SU-DHL-6 (cell line): ENCODE results near the gene SPEF1.

Source experiments
- H2AFZ ChIP-seq: fragments of 200-600 bp; sonication (generic); 2 replicates; pipeline ENCODE4 v1.6.1; 2014; ENCODE audit warnings: low read depth, mild to moderate bottlenecking, moderate library complexity, mixed read lengths, antibody characterized with exemption, low read length; ENCODE audit not compliant: severe bottlenecking
- H3F3A ChIP-seq: fragments of 200-600 bp; shearing (Covaris generic); 2 replicates; pipeline ENCODE4 v1.6.0; 2016; ENCODE audit warnings: antibody characterized with exemption, mild to moderate bottlenecking; ENCODE audit not compliant: insufficient read depth
- H3K27ac ChIP-seq: fragments of 200-600 bp; sonication (generic); 2 replicates; pipeline ENCODE4 v1.5.1; 2016; ENCODE audit warnings: low read depth, mild to moderate bottlenecking, low read length, moderate library complexity, mixed read lengths
- H3K27me3 ChIP-seq: fragments of 200-600 bp; sonication (generic), shearing (Covaris generic); 2 replicates; pipeline ENCODE4 v1.6.0; 2014; ENCODE audit warnings: mild to moderate bottlenecking, low read length
- H3K36me3 ChIP-seq: fragments of 200-600 bp; sonication (generic); 2 replicates; pipeline ENCODE4 v1.6.1; 2014; ENCODE audit warnings: mild to moderate bottlenecking, low read length, mixed read lengths
- H3K4me2 ChIP-seq: fragments of 300-600, 200-600 bp; shearing (Covaris generic), sonication (generic); 2 replicates; pipeline ENCODE4 v1.6.0; 2014; ENCODE audit warnings: low read length, low read depth, mild to moderate bottlenecking; ENCODE audit not compliant: poor library complexity, severe bottlenecking
- H3K4me3 ChIP-seq: fragments of 200-600 bp; sonication (generic); 2 replicates; pipeline ENCODE4 v1.5.1; 2014; ENCODE audit warnings: antibody characterized with exemption, low read length, mild to moderate bottlenecking, mixed read lengths; ENCODE audit not compliant: insufficient read depth, poor library complexity, severe bottlenecking
- H3K79me2 ChIP-seq: fragments of 200-600 bp; sonication (generic); 2 replicates; pipeline ENCODE4 v1.6.1; 2014; ENCODE audit warnings: mild to moderate bottlenecking, low read length, moderate library complexity; ENCODE audit not compliant: insufficient read depth
- H3K9ac ChIP-seq: fragments of 200-600 bp; sonication (generic); 2 replicates; pipeline ENCODE4 v1.7.0; 2014; ENCODE audit warnings: mild to moderate bottlenecking, low read length
- H3K9me2 ChIP-seq: fragments of 200-600 bp; sonication (generic); replicated peaks from 2 replicates; pipeline ENCODE4 v1.6.1; 2014; ENCODE audit warnings: low read length; ENCODE audit not compliant: insufficient read depth
- H3K9me3 ChIP-seq: fragments of 200-600 bp; sonication (generic); 2 replicates; pipeline ENCODE4 v1.6.1; 2014; ENCODE audit warnings: low read length, mixed read lengths; ENCODE audit not compliant: insufficient read depth
- H4K20me1 ChIP-seq: fragments of 200-600 bp; sonication (generic); 2 replicates; pipeline ENCODE4 v1.6.1; 2014; ENCODE audit warnings: low read depth, mild to moderate bottlenecking, antibody characterized with exemption, low read length, moderate library complexity, mixed read lengths
- CTCF ChIP-seq: fragments of 200-600 bp; sonication (generic); IDR thresholded peaks from one replicate; pipeline ENCODE4 v1.5.1; 2017; ENCODE audit warnings: antibody characterized with exemption, mild to moderate bottlenecking, low read length, moderate library complexity; ENCODE audit not compliant: insufficient read depth, poor library complexity, severe bottlenecking
- EZH2phosphoT487 ChIP-seq: fragments of 200-600 bp; sonication (generic), shearing (Covaris generic); conservative IDR thresholded peaks from 2 replicates; pipeline ENCODE4 v1.6.1; 2018; ENCODE audit warnings: mild to moderate bottlenecking, antibody characterized with exemption, low read length, moderate library complexity, mixed read lengths

SPEF1 gene

GRCh38 chr20:3802524-3803239 lies 21.4 kb upstream of the SPEF1 start:
- H3K79me2 ChIP-seq: no peaks in the 10 kb centered on the region; the same call in 1 of the 2 replicates
- no peaks in the 10 kb centered on the region for H3K9me2 ChIP-seq
- H3K27me3 ChIP-seq: no peaks in the 10 kb centered on the region
- no peak overlapping the region for H2AFZ ChIP-seq
- TF ChIP-seq EZH2phosphoT487 (no peak), CTCF (no peak)
- peaks cover 7% of the 10 kb centered on the region; the same call in 1 of the 2 replicates for H3F3A ChIP-seq
- no peaks in the 10 kb centered on the region for H3K9me3 ChIP-seq
- H3K4me2 ChIP-seq: no peak overlapping the region
- no peak overlapping the region for H3K4me3 ChIP-seq
- no peaks in the 10 kb centered on the region for H3K36me3 ChIP-seq
- no peaks in the 10 kb centered on the region for H4K20me1 ChIP-seq
- H3K9ac ChIP-seq: no peak overlapping the region
- no peak overlapping the region for H3K27ac ChIP-seq

GRCh38 chr20:3801846-3802245 lies 20.6 kb upstream of the SPEF1 start:
- Histone ChIP-seq H3K4me3 (no peak overlapping the region), H3K9ac (no peak overlapping the region), H3K9me2 (no peaks in the 10 kb centered on the region), H4K20me1 (no peaks in the 10 kb centered on the region), H3K36me3 (no peaks in the 10 kb centered on the region), H3K27me3 (no peaks in the 10 kb centered on the region), H3K4me2 (no peak overlapping the region), H3K79me2 (peaks cover 7% of the 10 kb centered on the region), H3F3A (peaks cover 2% of the 10 kb centered on the region; the same call in 1 of the 2 replicates), H3K27ac (no peak overlapping the region), H2AFZ (no peak overlapping the region), H3K9me3 (no peaks in the 10 kb centered on the region)
- TF ChIP-seq CTCF (no peak), EZH2phosphoT487 (no peak)

GRCh38 chr20:3801299-3801698 lies 20.1 kb upstream of the SPEF1 start:
- H3K27me3 ChIP-seq: no peaks in the 10 kb centered on the region
- H3K27ac ChIP-seq: no peak overlapping the region
- no peaks in the 10 kb centered on the region for H4K20me1 ChIP-seq
- no peak overlapping the region for H3K4me2 ChIP-seq
- H3K79me2 ChIP-seq: peaks cover 12% of the 10 kb centered on the region
- TF ChIP-seq CTCF (no peak), EZH2phosphoT487 (no peak)
- no peak overlapping the region for H2AFZ ChIP-seq
- H3K9ac ChIP-seq: no peak overlapping the region
- no peaks in the 10 kb centered on the region for H3K9me3 ChIP-seq
- H3F3A ChIP-seq: no peaks in the 10 kb centered on the region
- H3K4me3 ChIP-seq: no peak overlapping the region
- no peaks in the 10 kb centered on the region for H3K9me2 ChIP-seq
- H3K36me3 ChIP-seq: no peaks in the 10 kb centered on the region
